Upper lobe of left lung (tissue), 4 donors: ENCODE results near the gene THBD.

Experiments
- POLR2A ChIP-seq, 4 donors: fragments of 450-650 bp; IDR thresholded peaks; one replicate each; pipeline ENCODE4 v1.5.1; 2016 to 2017; ENCODE audit warnings: antibody characterized with exemption in 4 of 4, mild to moderate bottlenecking in 2 of 4
- TF ChIP-seq, protein P1 (sequence below), 6 experiments: fragments of 450-650 bp in 4 of 6; fragments of 200-600 bp in 2 of 6; sonication (generic) in 2 of 6; IDR thresholded peaks; one replicate each; pipeline ENCODE4 v1.5.1; 2016 to 2019; ENCODE audit warnings: antibody characterized with exemption in 6 of 6

GRCh38 chr20:23000232-23000947 is 49.1 kb downstream of the THBD start:
- TF ChIP-seq, protein P1, sequence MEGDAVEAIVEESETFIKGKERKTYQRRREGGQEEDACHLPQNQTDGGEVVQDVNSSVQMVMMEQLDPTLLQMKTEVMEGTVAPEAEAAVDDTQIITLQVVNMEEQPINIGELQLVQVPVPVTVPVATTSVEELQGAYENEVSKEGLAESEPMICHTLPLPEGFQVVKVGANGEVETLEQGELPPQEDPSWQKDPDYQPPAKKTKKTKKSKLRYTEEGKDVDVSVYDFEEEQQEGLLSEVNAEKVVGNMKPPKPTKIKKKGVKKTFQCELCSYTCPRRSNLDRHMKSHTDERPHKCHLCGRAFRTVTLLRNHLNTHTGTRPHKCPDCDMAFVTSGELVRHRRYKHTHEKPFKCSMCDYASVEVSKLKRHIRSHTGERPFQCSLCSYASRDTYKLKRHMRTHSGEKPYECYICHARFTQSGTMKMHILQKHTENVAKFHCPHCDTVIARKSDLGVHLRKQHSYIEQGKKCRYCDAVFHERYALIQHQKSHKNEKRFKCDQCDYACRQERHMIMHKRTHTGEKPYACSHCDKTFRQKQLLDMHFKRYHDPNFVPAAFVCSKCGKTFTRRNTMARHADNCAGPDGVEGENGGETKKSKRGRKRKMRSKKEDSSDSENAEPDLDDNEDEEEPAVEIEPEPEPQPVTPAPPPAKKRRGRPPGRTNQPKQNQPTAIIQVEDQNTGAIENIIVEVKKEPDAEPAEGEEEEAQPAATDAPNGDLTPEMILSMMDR (IDR thresholded peaks at IDR 0.05) = no peak
- TF ChIP-seq POLR2A (IDR thresholded peaks at IDR 0.05) = no peak
